IMR-90 (cell line): ENCODE data around the gene SEPTIN10. TPM values are rescaled to one million over a fixed set of nuclear protein-coding genes. Genes with fewer than 3 reads are reported as not detected.

Experiments used
- ATAC-seq: fragments of 200-7000 bp; cut with Tn5 transposase; 2 replicates; pipeline ENCODE4 v1.9.1; 2020; ENCODE audit warnings: low read depth, mild to moderate bottlenecking, moderate library complexity
- BruUV-seq: library from RNA; stranded (reverse); fragments of 400-500 nt; replicated peaks from 2 replicates; lab custom pipeline; 2021; lab: Mats Ljungman, UMichigan
- CTCF ChIA-PET: fragments of 300-600 bp; formaldehyde crosslinking; extraction: SDS; loops from one replicate; lab custom pipeline; 2021; ENCODE audit warnings: antibody characterized with exemption; lab: Yijun Ruan, JAX
- POLR2A ChIA-PET: fragments of 300-600 bp; sonication (Branson Sonifier 250); formaldehyde crosslinking; loops from one replicate; lab custom pipeline; 2022; ENCODE audit warnings: antibody characterized with exemption; ENCODE audit not compliant: unreplicated experiment; lab: Charles Lee
- DNase-seq: peaks from one replicate; pipeline ENCODE4 v3.0.0; 2013
- H2AFZ ChIP-seq: replicated peaks from 2 replicates; pipeline ENCODE3; 2013; ENCODE audit warnings: low read length, mild to moderate bottlenecking; ENCODE audit not compliant: poor library complexity
- H2AK5ac ChIP-seq: 2 replicates; pipeline ENCODE4 v1.6.1; 2013; ENCODE audit warnings: low read depth, low read length, inconsistent platforms
- H2AK9ac ChIP-seq: replicated peaks from 2 replicates; pipeline ENCODE3; 2013; ENCODE audit warnings: mild to moderate bottlenecking, low read depth, low read length, moderate library complexity; ENCODE audit not compliant: poor library complexity
- H2BK120ac ChIP-seq: 2 replicates; pipeline ENCODE4 v1.6.1; 2013; ENCODE audit warnings: low read depth, low read length, inconsistent platforms
- H2BK15ac ChIP-seq: 3 replicates; pipeline ENCODE4 v1.6.1; 2013; ENCODE audit warnings: low read depth, low read length, inconsistent platforms
- H2BK20ac ChIP-seq: 2 replicates; pipeline ENCODE4 v1.6.1; 2013; ENCODE audit warnings: low read depth, mild to moderate bottlenecking, inconsistent platforms, low read length, moderate library complexity
- H2BK5ac ChIP-seq: 2 replicates; pipeline ENCODE4 v1.6.1; 2013; ENCODE audit warnings: mild to moderate bottlenecking, low read depth, low read length, inconsistent platforms; ENCODE audit not compliant: poor library complexity, severe bottlenecking
- H3K14ac ChIP-seq: replicated peaks from 2 replicates; pipeline ENCODE4 v1.6.1; 2013; ENCODE audit warnings: low read depth, low read length, inconsistent platforms
- H3K18ac ChIP-seq: 2 replicates; pipeline ENCODE4 v1.6.1; 2013; ENCODE audit warnings: low read depth, low read length, control low read depth
- H3K23ac ChIP-seq: 2 replicates; pipeline ENCODE4 v1.6.1; 2013; ENCODE audit warnings: low read depth, low read length, inconsistent platforms
- H3K27ac ChIP-seq: 2 replicates; pipeline ENCODE4 v1.5.1; 2013; ENCODE audit warnings: mild to moderate bottlenecking, control low read depth, low read length; ENCODE audit not compliant: insufficient read depth
- H3K27me3 ChIP-seq: 2 replicates; pipeline ENCODE4 v1.6.1; 2013; ENCODE audit warnings: low read length; ENCODE audit not compliant: control insufficient read depth, insufficient read depth
- H3K36me3 ChIP-seq: 2 replicates; pipeline ENCODE4 v1.6.1; 2013; ENCODE audit warnings: low read length, mixed read lengths; ENCODE audit not compliant: control insufficient read depth, insufficient read depth
- H3K4ac ChIP-seq: 2 replicates; pipeline ENCODE4 v1.6.1; 2013; ENCODE audit warnings: low read depth, low read length, inconsistent platforms
- H3K4me1 ChIP-seq: 2 replicates; pipeline ENCODE4 v1.6.1; 2013; ENCODE audit warnings: low read length, mixed read lengths; ENCODE audit not compliant: control insufficient read depth, insufficient read depth
- H3K4me2 ChIP-seq: 2 replicates; pipeline ENCODE4 v1.6.1; 2013; ENCODE audit warnings: low read depth, mild to moderate bottlenecking, control low read depth, low read length, moderate library complexity
- H3K4me3 ChIP-seq: 2 replicates; pipeline ENCODE4 v1.5.1; 2013; ENCODE audit warnings: low read depth, mild to moderate bottlenecking, control low read depth, low read length, moderate library complexity; ENCODE audit not compliant: insufficient read depth
- H3K56ac ChIP-seq: 2 replicates; pipeline ENCODE4 v1.6.1; 2013; ENCODE audit warnings: low read length, inconsistent platforms; ENCODE audit not compliant: insufficient read depth; ENCODE audit errors: extremely low read depth
- H3K79me1 ChIP-seq, 2 experiments: 2 replicates each; pipeline ENCODE4 v1.6.1; 2013; ENCODE audit warnings: low read length in 2 of 2, inconsistent platforms in 1 of 2, low read depth in 1 of 2
- H3K9ac ChIP-seq: 2 replicates; pipeline ENCODE4 v1.6.1; 2013; ENCODE audit warnings: low read depth, low read length, control low read depth
- H3K9me1 ChIP-seq: 2 replicates; pipeline ENCODE4 v1.6.1; 2013; ENCODE audit warnings: low read length, inconsistent platforms; ENCODE audit not compliant: insufficient read depth
- H3K9me3 ChIP-seq: 2 replicates; pipeline ENCODE4 v1.6.1; 2013; ENCODE audit warnings: low read length; ENCODE audit not compliant: control insufficient read depth, insufficient read depth
- H4K20me1 ChIP-seq: 2 replicates; pipeline ENCODE4 v1.6.1; 2013; ENCODE audit warnings: low read length, inconsistent platforms; ENCODE audit not compliant: insufficient read depth
- H4K5ac ChIP-seq: 2 replicates; pipeline ENCODE4 v1.6.1; 2013; ENCODE audit warnings: mild to moderate bottlenecking, low read depth, low read length, control low read depth
- H4K8ac ChIP-seq, 2 experiments: 2 replicates each; pipeline ENCODE4 v1.6.1; 2013; ENCODE audit warnings: low read depth in 2 of 2, low read length in 2 of 2, control low read depth in 1 of 2, inconsistent platforms in 1 of 2
- H4K91ac ChIP-seq: 2 replicates; pipeline ENCODE4 v1.6.1; 2013; ENCODE audit warnings: low read depth, low read length, inconsistent platforms; ENCODE audit not compliant: insufficient read depth
- BHLHE40 ChIP-seq: fragments of 150-350 bp; IDR thresholded peaks from 2 replicates; pipeline ENCODE4 v1.6.1; 2016; ENCODE audit warnings: mild to moderate bottlenecking, low read depth, low read length
- CEBPB ChIP-seq: IDR thresholded peaks from 2 replicates; pipeline ENCODE4 v1.6.1; 2012; ENCODE audit warnings: low read depth, low read length, improper control_type of control experiment
- CHD1 ChIP-seq: IDR thresholded peaks from 2 replicates; pipeline ENCODE4 v1.6.1; 2012; ENCODE audit warnings: low read depth, low read length, improper control_type of control experiment
- ELK1 ChIP-seq: fragments of 150-350 bp; IDR thresholded peaks from 2 replicates; pipeline ENCODE4 v1.6.1; 2016; ENCODE audit warnings: low read depth, mild to moderate bottlenecking, low read length, moderate library complexity, borderline replicate concordance
- FOS ChIP-seq: fragments of 150-350 bp; IDR thresholded peaks from 2 replicates; pipeline ENCODE4 v1.6.1; 2016; ENCODE audit warnings: low read depth, low read length
- MAFK ChIP-seq: IDR thresholded peaks from 2 replicates; pipeline ENCODE4 v1.6.1; 2012; ENCODE audit warnings: low read depth, low read length, improper control_type of control experiment
- MAZ ChIP-seq: IDR thresholded peaks from 2 replicates; pipeline ENCODE4 v1.6.1; 2012; ENCODE audit warnings: low read depth, mild to moderate bottlenecking, low read length, improper control_type of control experiment, moderate library complexity, borderline replicate concordance
- NFE2L2 ChIP-seq: fragments of 150-350 bp; IDR thresholded peaks from 2 replicates; pipeline ENCODE4 v1.6.1; 2016; ENCODE audit warnings: low read depth, mild to moderate bottlenecking, low read length
- POLR2A ChIP-seq: IDR thresholded peaks from 2 replicates; pipeline ENCODE4 v1.6.1; 2012; ENCODE audit warnings: mild to moderate bottlenecking, low read depth, low read length
- RAD21 ChIP-seq: IDR thresholded peaks from 2 replicates; pipeline ENCODE4 v1.6.1; 2012; ENCODE audit warnings: low read length, improper control_type of control experiment
- RCOR1 ChIP-seq: IDR thresholded peaks from 2 replicates; pipeline ENCODE4 v1.6.1; 2012; ENCODE audit warnings: mild to moderate bottlenecking, low read length, improper control_type of control experiment; ENCODE audit not compliant: insufficient replicate concordance
- RFX5 ChIP-seq: IDR thresholded peaks from 2 replicates; pipeline ENCODE4 v1.8.0; 2012; ENCODE audit warnings: low read depth, mild to moderate bottlenecking, low read length, moderate library complexity
- WGBS, 2 experiments: methylation state at CpG; one replicate each; pipeline versions ENCODE4 v1.1.5 to v1.1.7; 2013; ENCODE audit warnings: missing lambda C conversion rate in 2 of 2; ENCODE audit not compliant: insufficient read length in 1 of 2; ENCODE audit errors: extremely low coverage in 2 of 2; 5-methylcytosine and 5-hydroxymethylcytosine counted together
- dilution Hi-C: fragments of 300-500 bp; cut with HindIII; formaldehyde crosslinking; loops from one replicate; pipeline ENCODE4 v1.14.3; 2018; ENCODE audit warnings: low sequenced_read_pairs; ENCODE audit not compliant: unreplicated experiment
- in situ Hi-C: fragments of 300-500 bp; cut with MboI; formaldehyde crosslinking; loops from 3 replicates; pipeline ENCODE4 v1.14.3; 2019; ENCODE audit warnings: low sequenced_read_pairs, inconsistent platforms, mixed read lengths
- intact Hi-C: fragments of 100-400 bp; cut with micrococcal nuclease; formaldehyde crosslinking; loops from 2 replicates; pipeline ENCODE4 v1.10.0; 2022
- polyA plus RNA-seq, 3 experiments: library from polyadenylated mRNA; depleted of rRNA; stranded (reverse); fragments of >200 nt; gene quantifications; 2 replicates each; pipeline ENCODE4 v1.2.3, GENCODE V29; 2012; ENCODE audit warnings: low replicate concordance in 1 of 3
- total RNA-seq: library from RNA; depleted of rRNA; stranded (reverse); fragments of >200 nt; gene quantifications from 2 replicates; pipeline ENCODE4 v1.2.3, GENCODE V29; 2012
- TF ChIP-seq, protein P1 (sequence below): fragments of 150-350 bp; IDR thresholded peaks from 2 replicates; pipeline ENCODE4 v1.6.1; 2017; ENCODE audit warnings: mild to moderate bottlenecking, antibody characterized with exemption, low read length, low read depth
- TF ChIP-seq, protein P2 (sequence below): conservative IDR thresholded peaks from 2 replicates; pipeline ENCODE4 v1.5.1; 2012; ENCODE audit warnings: mild to moderate bottlenecking, low read depth, low read length, improper control_type of control experiment

The SEPTIN10 gene
- total and polyA plus RNA-seq, 2 of the 4 experiments (the other 2 are of a cell fraction), result 55.4 to 82.6 TPM

GRCh38 chr2:109616184-109616583 is 2.4 kb upstream of the SEPTIN10 start:
- no CpG with 5 or more reads among the region's 5 CpGs for WGBS, 2 experiments
- Histone ChIP-seq H2BK20ac (no peak overlapping the region), H3K18ac (no peak overlapping the region), H3K27ac (no peak overlapping the region), H2BK5ac (no peak overlapping the region), H2AK5ac (no peak overlapping the region), H3K27me3 (no peaks in the 10 kb centered on the region), H3K9ac (no peak overlapping the region), H3K4ac (no peak overlapping the region), H3K14ac (no peak overlapping the region), H4K5ac (no peak overlapping the region), H2AFZ (no peak overlapping the region), H3K4me2 (peak overlapping the region; percentile 80), H3K4me3 (no peak overlapping the region), H3K9me1 (0 out of 2 replicates have a peak, but pooled peaks cover 7% of the 10 kb centered on the region), H3K4me1 (peaks cover 18% of the 10 kb centered on the region), H2BK120ac (no peak overlapping the region), H2AK9ac (no peak overlapping the region), H3K9me3 (no peaks in the 10 kb centered on the region), H4K20me1 (peaks cover 10% of the 10 kb centered on the region; the same call in 1 of the 2 replicates), H4K8ac (no peak overlapping the region), H2BK15ac (no peak overlapping the region), H3K56ac (no peak overlapping the region), H3K79me1 (peaks cover 5 to 35% of the 10 kb centered on the region in 2 experiments; a peak in 3 of 4 replicates), H4K91ac (no peak overlapping the region), H3K36me3 (no peaks in the 10 kb centered on the region), H3K23ac (no peak overlapping the region)
- ChIA-PET POLR2A (no interaction called here), CTCF (interaction anchor here (1.1 kb wide), 1 partner anchor 70 kb away, joined by 3 read pairs; no protein-coding TSS in a partner anchor)
- DNase-seq (no peak), ATAC-seq (no peak)
- intact Hi-C loops (no loop called here), in situ Hi-C loops (no loop called here), dilution Hi-C loops (no loop called here)
- TF ChIP-seq MAZ (no peak), MAFK (no peak), RAD21 (no peak), NFE2L2 (no peak), ELK1 (no peak), CHD1 (no peak), POLR2A (no peak), BHLHE40 (no peak), FOS (no peak), RFX5 (no peak), CEBPB (no peak), RCOR1 (no peak)
- TF ChIP-seq, protein P1, sequence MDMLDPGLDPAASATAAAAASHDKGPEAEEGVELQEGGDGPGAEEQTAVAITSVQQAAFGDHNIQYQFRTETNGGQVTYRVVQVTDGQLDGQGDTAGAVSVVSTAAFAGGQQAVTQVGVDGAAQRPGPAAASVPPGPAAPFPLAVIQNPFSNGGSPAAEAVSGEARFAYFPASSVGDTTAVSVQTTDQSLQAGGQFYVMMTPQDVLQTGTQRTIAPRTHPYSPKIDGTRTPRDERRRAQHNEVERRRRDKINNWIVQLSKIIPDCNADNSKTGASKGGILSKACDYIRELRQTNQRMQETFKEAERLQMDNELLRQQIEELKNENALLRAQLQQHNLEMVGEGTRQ, result no peak
- TF ChIP-seq, protein P2, sequence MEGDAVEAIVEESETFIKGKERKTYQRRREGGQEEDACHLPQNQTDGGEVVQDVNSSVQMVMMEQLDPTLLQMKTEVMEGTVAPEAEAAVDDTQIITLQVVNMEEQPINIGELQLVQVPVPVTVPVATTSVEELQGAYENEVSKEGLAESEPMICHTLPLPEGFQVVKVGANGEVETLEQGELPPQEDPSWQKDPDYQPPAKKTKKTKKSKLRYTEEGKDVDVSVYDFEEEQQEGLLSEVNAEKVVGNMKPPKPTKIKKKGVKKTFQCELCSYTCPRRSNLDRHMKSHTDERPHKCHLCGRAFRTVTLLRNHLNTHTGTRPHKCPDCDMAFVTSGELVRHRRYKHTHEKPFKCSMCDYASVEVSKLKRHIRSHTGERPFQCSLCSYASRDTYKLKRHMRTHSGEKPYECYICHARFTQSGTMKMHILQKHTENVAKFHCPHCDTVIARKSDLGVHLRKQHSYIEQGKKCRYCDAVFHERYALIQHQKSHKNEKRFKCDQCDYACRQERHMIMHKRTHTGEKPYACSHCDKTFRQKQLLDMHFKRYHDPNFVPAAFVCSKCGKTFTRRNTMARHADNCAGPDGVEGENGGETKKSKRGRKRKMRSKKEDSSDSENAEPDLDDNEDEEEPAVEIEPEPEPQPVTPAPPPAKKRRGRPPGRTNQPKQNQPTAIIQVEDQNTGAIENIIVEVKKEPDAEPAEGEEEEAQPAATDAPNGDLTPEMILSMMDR, result no peak
- TSS peak; percentile 63 for BruUV-seq
